BJ (cell line): ENCODE results near the gene NSD2. TPM values are rescaled to one million over a fixed set of nuclear protein-coding genes. Genes with fewer than 3 reads are reported as not detected.

Experiments
- CTCF ChIA-PET: fragments of 350-600 bp; formaldehyde crosslinking; extraction: SDS; loops from one replicate; lab custom pipeline; 2021; ENCODE audit warnings: antibody characterized with exemption, inconsistent platforms; lab: Yijun Ruan, JAX
- POLR2A ChIA-PET: fragments of 300-600 bp; sonication (Branson Sonifier 250); formaldehyde crosslinking; extraction: SDS; loops from one replicate; lab custom pipeline; 2021; ENCODE audit warnings: antibody characterized with exemption; lab: Charles Lee
- DNase-seq: peaks from one replicate; pipeline ENCODE4 v3.0.0-alpha.2; 2011; ENCODE audit warnings: low read depth
- H3K27me3 ChIP-seq: 2 replicates; pipeline ENCODE4 v1.6.0; 2011; ENCODE audit warnings: low read length; ENCODE audit not compliant: control insufficient read depth, insufficient read depth
- H3K36me3 ChIP-seq: 2 replicates; pipeline ENCODE4 v1.5.1; 2011; ENCODE audit warnings: low read length; ENCODE audit not compliant: control insufficient read depth, insufficient read depth
- H3K4me3 ChIP-seq: 2 replicates; pipeline ENCODE4 v1.5.1; 2011; ENCODE audit warnings: low read depth, mild to moderate bottlenecking, control low read depth, low read length
- polyA plus RNA-seq: library from polyadenylated mRNA; depleted of rRNA; stranded (reverse); fragments of >200 nt; gene quantifications from 2 replicates; pipeline ENCODE4 v1.2.3, GENCODE V29; 2011
- TF ChIP-seq, protein P1 (sequence below): IDR thresholded peaks from 2 replicates; pipeline ENCODE4 v1.5.1; 2011; ENCODE audit warnings: low read depth, mild to moderate bottlenecking, control low read depth, inconsistent platforms, low read length, moderate library complexity; ENCODE audit not compliant: insufficient read depth

The NSD2 gene
- polyA plus RNA-seq, 1 experiment, result 22.3 TPM

- DNase-seq, result no peak
- Histone ChIP-seq H3K27me3 (no peaks in the 10 kb centered on the region), H3K36me3 (peaks cover 25% of the 10 kb centered on the region), H3K4me3 (no peak overlapping the region)
- ChIA-PET CTCF (no interaction called here), POLR2A (no interaction called here)
- TF ChIP-seq, protein P1, sequence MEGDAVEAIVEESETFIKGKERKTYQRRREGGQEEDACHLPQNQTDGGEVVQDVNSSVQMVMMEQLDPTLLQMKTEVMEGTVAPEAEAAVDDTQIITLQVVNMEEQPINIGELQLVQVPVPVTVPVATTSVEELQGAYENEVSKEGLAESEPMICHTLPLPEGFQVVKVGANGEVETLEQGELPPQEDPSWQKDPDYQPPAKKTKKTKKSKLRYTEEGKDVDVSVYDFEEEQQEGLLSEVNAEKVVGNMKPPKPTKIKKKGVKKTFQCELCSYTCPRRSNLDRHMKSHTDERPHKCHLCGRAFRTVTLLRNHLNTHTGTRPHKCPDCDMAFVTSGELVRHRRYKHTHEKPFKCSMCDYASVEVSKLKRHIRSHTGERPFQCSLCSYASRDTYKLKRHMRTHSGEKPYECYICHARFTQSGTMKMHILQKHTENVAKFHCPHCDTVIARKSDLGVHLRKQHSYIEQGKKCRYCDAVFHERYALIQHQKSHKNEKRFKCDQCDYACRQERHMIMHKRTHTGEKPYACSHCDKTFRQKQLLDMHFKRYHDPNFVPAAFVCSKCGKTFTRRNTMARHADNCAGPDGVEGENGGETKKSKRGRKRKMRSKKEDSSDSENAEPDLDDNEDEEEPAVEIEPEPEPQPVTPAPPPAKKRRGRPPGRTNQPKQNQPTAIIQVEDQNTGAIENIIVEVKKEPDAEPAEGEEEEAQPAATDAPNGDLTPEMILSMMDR, result no peak
These were observed 34.5 kb upstream of the NSD2 start for GRCh38 chr4:1836650-1837049.

DNA sequence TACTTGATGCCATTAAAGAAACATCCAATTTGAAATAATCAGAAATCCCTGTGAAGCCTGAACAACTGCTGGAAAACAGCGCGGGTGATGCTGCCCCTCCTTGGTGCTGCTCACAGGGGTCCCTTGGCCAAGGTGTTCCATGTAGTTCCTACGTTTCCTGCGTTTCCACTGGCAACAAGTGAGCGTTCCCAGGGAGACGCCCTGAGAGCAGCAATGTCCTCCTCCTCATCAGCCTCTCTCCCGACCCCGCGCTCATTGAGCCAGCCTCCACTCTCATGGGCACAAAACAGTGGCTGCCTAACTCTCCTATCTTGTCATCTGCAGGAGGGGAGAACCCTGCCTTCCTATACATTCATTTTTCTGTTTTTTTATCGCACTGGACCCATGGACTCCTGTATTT is 34.1 kb upstream of the NSD2 start:
- POLR2A ChIA-PET, result no interaction called here
- CTCF ChIA-PET, result no interaction called here

DNA sequence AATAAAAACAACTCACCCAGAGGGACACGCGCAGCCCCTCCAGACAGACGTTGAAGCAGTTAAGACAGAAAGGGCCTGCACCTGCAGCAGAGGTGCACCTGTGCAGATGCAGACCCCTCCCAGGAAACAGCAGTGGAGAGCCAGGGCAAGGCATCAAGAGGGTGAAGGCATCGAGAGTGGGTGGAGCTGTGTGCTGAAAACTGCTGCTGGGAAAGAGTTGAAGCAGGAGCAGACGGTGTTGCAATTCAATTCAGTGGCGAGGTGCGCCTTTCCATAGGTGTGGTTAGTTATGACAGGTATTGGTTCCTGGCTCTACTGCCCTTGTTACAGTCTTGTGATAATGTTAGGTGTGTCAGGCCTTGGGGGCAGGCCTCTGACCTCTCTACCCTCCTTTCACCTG is 31.9 kb upstream of the NSD2 start:
- Histone ChIP-seq H3K36me3 (peaks cover 20% of the 10 kb centered on the region), H3K27me3 (no peaks in the 10 kb centered on the region), H3K4me3 (no peak overlapping the region)
- ChIA-PET CTCF (interaction anchor here (0.9 to 1.0 kb wide), 3 partner anchors 61 to 112 kb away, joined by 3 read pairs; no protein-coding TSS in a partner anchor), POLR2A (no interaction called here)
- no peak for DNase-seq
- TF ChIP-seq, protein P1, result no peak

More for the DNA sequence above, 34.1 kb upstream of the NSD2 start:
- TF ChIP-seq, protein P1, result no peak
- no peak overlapping the region for H3K4me3 ChIP-seq
- peaks cover 26% of the 10 kb centered on the region for H3K36me3 ChIP-seq
- no peaks in the 10 kb centered on the region for H3K27me3 ChIP-seq
- no peak for DNase-seq

GRCh38 chr4:1841201-1841886 is 29.8 kb upstream of the NSD2 start:
- Histone ChIP-seq H3K27me3 (no peaks in the 10 kb centered on the region), H3K4me3 (no peak overlapping the region), H3K36me3 (peaks cover 17% of the 10 kb centered on the region)
- no peak for DNase-seq
- CTCF ChIA-PET, result interaction anchor here (0.6 to 3.9 kb wide), 3 partner anchors 10 to 59 kb away, joined by 3 to 20 read pairs (median 3); no protein-coding TSS in a partner anchor
- TF ChIP-seq, protein P1, result no peak
- POLR2A ChIA-PET, result no interaction called here

DNA sequence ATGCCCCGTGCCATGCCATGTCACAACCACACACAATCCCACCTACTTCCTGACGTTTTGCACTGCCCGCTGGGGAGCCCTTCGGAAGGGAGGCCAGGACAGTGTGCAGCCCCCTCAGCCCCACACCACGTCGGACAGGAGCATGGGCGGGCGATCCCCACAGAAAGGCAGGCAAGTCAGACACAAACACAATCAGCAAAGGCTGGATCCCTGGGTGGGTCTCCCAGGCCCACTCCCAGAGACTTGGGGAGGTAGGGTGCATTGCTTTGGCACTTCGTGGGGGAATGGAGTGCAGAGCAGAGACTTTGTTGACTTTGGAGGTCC is 29.3 kb upstream of the NSD2 start:
- Histone ChIP-seq H3K27me3 (no peaks in the 10 kb centered on the region), H3K36me3 (peaks cover 14% of the 10 kb centered on the region), H3K4me3 (no peak overlapping the region)
- ChIA-PET CTCF (interaction anchor here (1.0 to 3.9 kb wide), 2 partner anchors 9 to 58 kb away, joined by 3 to 20 read pairs; no protein-coding TSS in a partner anchor), POLR2A (no interaction called here)
- no peak for DNase-seq
- TF ChIP-seq, protein P1, result no peak
